GM19023 (cell line): ENCODE data around the gene FRMD5.
A peak's percentile ranks its signal among the peaks of the same experiment; 100 is the strongest.

Source experiments
- ATAC-seq: cut with Tn5 transposase; IDR thresholded peaks from one replicate; pipeline ENCODE4 v1.9.1; 2021; ENCODE audit warnings: mild to moderate bottlenecking, moderate library complexity; ENCODE audit not compliant: unreplicated experiment

FRMD5 gene

GRCh38 chr15:43931790-43932435 lies 263.2 kb downstream of the FRMD5 start:
- ATAC-seq = no peak

- no peak for ATAC-seq
Observed at GRCh38 chr15:43931119-43931518, 264.0 kb downstream of the FRMD5 start.

DNA sequence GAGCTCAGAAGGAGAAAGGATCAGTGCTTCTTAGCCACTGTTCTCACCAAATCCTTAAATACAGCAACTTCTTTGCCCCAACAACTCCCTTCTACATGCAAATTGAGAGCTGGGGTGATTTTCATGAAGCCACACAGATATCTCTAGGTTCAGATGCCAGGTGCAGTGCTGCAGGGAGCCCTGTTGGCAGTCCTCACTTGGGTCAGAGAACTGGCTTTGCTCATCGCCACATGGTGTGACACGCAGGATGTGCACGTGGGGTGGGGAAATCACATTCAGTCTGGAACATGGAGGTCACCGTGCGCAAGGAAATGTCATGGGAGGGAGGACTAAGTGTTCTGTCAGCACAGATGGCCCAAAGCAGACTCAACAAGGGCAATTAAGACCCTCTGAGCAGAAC lies 264.5 kb downstream of the FRMD5 start:
- peak; percentile 64 for ATAC-seq

DNA sequence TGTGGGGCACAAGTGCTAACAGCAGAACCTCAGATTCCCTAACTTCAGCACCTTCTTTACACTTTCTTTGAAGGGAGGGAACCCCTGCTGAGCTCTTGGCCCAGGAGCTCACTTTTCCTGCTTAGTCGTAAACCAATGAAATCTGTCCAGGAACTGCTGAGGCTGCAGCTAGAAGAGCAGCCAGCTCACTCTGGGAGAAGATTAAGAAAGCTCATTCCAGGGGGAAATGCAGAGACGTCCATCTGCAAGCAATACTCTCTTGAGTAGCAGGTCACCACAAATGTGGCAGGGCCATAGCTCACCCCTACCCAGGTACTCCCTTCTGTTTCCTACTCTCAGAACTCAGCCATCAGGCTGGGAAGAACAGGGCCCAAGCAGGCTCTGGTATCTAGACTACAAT lies 265.0 kb downstream of the FRMD5 start:
- ATAC-seq = peak; percentile 33

- ATAC-seq = no peak
Observed at GRCh38 chr15:43928152-43928551, 266.9 kb downstream of the FRMD5 start.

GRCh38 chr15:43927203-43927602 lies 267.9 kb downstream of the FRMD5 start:
- no peak for ATAC-seq

DNA sequence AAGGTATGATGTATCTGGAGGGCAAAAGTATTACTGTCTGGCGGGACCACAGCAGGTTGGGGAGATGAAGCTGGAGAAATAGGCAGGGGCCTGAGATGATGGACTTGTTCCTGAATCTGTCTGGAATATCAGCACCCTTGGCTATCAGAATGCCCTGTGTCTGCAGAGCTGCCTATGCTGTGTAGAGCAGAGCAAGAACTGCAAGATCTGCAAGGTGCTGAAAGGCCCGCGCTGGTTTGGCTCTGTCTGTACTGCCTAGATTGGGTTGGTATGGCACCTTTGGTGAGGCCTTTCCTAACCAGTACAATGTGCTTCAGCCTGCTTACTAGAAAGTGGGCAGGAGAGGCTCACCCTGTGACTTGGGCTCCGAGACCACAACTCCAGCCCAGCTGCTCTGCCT lies 271.5 kb downstream of the FRMD5 start:
- no peak for ATAC-seq

- ATAC-seq = no peak
Observed at GRCh38 chr15:43922021-43922420, 273.1 kb downstream of the FRMD5 start.

GRCh38 chr15:43920815-43921214 lies 274.3 kb downstream of the FRMD5 start:
- ATAC-seq = no peak

DNA sequence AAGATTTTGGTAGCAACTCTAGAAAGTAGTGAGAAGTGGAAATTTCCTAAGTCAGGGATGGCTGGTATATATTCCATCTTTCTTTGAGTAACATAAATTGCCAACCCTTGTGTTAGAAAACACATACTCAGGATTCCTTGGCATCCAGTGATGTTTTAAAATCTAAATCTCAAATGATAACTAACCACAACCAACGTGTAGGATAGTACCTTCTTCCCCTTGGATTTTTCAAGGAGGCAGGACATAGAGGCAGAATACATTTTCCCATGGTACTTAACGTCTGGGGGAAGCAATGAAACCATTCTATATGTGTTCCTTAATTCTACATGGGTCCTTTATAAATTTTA lies 274.8 kb downstream of the FRMD5 start:
- no peak for ATAC-seq

DNA sequence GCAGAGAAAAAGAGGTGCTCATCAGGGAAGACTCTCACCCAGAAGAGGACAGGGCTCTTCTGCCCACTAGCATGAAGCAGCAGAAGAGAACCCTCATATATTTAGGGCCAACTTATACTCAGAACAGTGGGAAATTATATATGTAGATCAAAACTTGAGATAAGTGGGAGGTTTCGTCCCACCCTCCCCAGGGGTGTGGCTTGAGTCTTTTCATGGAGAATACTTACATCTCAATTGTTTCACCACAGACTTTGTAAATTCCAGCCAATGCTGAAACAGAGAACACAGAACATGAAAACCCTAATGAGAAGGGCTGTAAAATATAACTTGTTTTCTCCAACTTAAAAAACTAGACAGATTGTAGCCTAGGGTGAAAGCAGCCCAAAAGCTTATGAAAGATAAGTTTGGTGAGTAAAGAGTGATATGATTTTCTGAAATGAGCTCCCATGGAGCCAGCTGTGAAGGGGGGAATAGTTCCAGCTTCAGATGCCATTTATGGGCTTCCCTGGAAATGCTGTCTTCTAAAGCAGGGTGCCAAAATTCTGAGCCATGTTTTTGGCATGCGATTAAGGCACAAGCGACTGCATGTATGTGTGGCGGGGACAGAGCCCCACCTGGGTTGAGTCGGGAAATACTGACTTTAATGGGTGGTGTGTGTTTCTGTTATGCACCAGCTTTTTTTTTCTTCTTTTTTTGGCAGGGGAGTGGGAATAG lies 275.4 kb downstream of the FRMD5 start:
- no peak for ATAC-seq

- ATAC-seq = no peak
Observed at GRCh38 chr15:43918717-43919116, 276.4 kb downstream of the FRMD5 start.

- ATAC-seq = no peak
Observed at GRCh38 chr15:43916326-43916660, 278.8 kb downstream of the FRMD5 start.

DNA sequence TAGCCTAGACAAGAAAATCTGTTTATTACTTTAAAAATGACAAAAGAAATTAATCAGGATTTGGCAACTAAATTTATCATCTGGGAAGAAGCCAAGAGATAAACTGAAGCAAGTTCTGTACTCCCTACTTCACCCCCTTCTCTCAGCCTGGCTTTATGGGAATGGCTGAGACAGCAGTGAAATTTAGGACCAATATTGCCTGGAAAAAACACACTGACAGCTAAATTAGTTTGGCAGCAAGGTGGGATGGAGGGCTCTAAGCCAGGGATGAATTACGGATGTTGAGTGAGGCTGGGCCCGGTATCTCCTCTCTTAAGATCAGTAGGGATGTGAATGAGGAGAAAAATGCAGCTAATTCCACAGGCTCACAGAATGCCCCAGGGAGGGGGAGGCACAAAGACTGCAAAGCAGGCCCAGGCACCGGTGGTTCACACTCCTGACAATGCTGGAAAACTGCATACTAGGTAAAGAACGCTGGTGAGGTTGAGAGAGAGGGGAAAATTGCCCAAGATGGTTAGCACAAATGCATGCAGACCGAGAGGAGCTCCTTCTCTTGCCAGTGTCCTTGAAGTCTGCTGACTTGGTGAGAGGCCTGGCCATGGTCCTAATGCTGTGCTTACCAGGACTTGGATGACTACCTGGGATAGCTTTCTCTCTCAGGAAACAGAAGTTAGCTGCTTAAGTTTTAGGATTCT lies 279.3 kb downstream of the FRMD5 start:
- ATAC-seq = no peak

GRCh38 chr15:43913941-43914340 lies 281.1 kb downstream of the FRMD5 start:
- no peak for ATAC-seq

GRCh38 chr15:43913026-43913780 lies 281.9 kb downstream of the FRMD5 start:
- ATAC-seq = no peak

DNA sequence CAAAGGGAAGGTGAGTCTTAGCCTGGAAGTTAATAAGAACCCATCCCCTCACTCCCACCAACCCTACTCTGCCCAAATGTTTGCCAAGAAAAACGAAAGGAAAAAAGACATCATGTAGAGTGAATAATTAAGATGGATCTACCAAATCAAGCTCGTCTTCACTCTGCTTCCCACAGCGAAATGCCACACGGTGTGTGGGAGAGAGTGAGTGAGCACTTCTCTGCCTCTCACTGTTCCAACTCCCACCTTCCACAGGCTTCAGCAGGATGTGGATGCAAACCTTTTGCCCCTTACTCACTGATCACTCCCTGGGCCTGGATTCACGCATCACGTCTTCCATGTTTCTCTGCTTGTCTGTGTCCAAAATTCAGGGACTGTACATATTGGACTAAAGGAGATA lies 282.9 kb downstream of the FRMD5 start:
- no peak for ATAC-seq

GRCh38 chr15:43911235-43911781 lies 283.8 kb downstream of the FRMD5 start:
- no peak for ATAC-seq

- ATAC-seq = no peak
Observed at GRCh38 chr15:43908516-43909050, 286.5 kb downstream of the FRMD5 start.

- no peak for ATAC-seq
Observed at GRCh38 chr15:43905755-43906154, 289.3 kb downstream of the FRMD5 start.

- ATAC-seq = peak; percentile 54
Observed at GRCh38 chr15:43903864-43904290, 291.2 kb downstream of the FRMD5 start.
